H9 (cell line): ENCODE results near the gene CFAP157. TPM values are rescaled to one million over a fixed set of nuclear protein-coding genes. Genes with fewer than 3 reads are reported as not detected.

Experiments
- DNase-seq: peaks from one replicate; pipeline ENCODE4 v3.0.0-alpha.2; 2017
- H2AFZ ChIP-seq: one replicate; pipeline ENCODE4 v1.6.1; 2013; ENCODE audit warnings: mild to moderate bottlenecking, low read length, control low read depth, moderate library complexity
- H2AK5ac ChIP-seq: 2 replicates; pipeline ENCODE4 v1.6.1; 2013; ENCODE audit warnings: low read length, control low read depth, mixed read lengths; ENCODE audit not compliant: insufficient read length
- H2BK120ac ChIP-seq: one replicate; pipeline ENCODE4 v1.6.1; 2013; ENCODE audit warnings: low read depth, mild to moderate bottlenecking, low read length, control low read depth, inconsistent platforms; ENCODE audit not compliant: poor library complexity, severe bottlenecking
- H2BK12ac ChIP-seq: 2 replicates; pipeline ENCODE4 v1.6.1; 2013; ENCODE audit warnings: low read length, control low read depth, mixed read lengths, low read depth; ENCODE audit not compliant: insufficient read length
- H2BK15ac ChIP-seq: 2 replicates; pipeline ENCODE4 v1.6.1; 2013; ENCODE audit warnings: low read depth, low read length, control low read depth
- H2BK20ac ChIP-seq: one replicate; pipeline ENCODE4 v1.6.1; 2013; ENCODE audit warnings: low read depth, mild to moderate bottlenecking, low read length, control low read depth, inconsistent platforms; ENCODE audit not compliant: poor library complexity, severe bottlenecking
- H2BK5ac ChIP-seq: 2 replicates; pipeline ENCODE4 v1.6.1; 2013; ENCODE audit warnings: low read length, control low read depth, mixed read lengths; ENCODE audit not compliant: insufficient read length
- H3K14ac ChIP-seq: 2 replicates; pipeline ENCODE4 v1.6.1; 2013; ENCODE audit warnings: low read length, control low read depth; ENCODE audit not compliant: insufficient read depth
- H3K18ac ChIP-seq: 2 replicates; pipeline ENCODE4 v1.6.1; 2013; ENCODE audit warnings: low read depth, mild to moderate bottlenecking, mixed read lengths, low read length, control low read depth; ENCODE audit not compliant: insufficient read length
- H3K23ac ChIP-seq: 2 replicates; pipeline ENCODE4 v1.6.1; 2013; ENCODE audit warnings: low read length, control low read depth, mixed read lengths, low read depth; ENCODE audit not compliant: insufficient read length
- H3K23me2 ChIP-seq: 2 replicates; pipeline ENCODE4 v1.6.1; 2013; ENCODE audit warnings: low read depth, mild to moderate bottlenecking, mixed read lengths, low read length, control low read depth; ENCODE audit not compliant: insufficient read length, poor library complexity, severe bottlenecking
- H3K27ac ChIP-seq: 2 replicates; pipeline ENCODE4 v1.5.1; 2013; ENCODE audit warnings: low read length, control low read depth, mixed read lengths, low read depth; ENCODE audit not compliant: insufficient read length
- H3K27me3 ChIP-seq: 2 replicates; pipeline ENCODE4 v1.6.1; 2013; ENCODE audit warnings: low read length, control low read depth, inconsistent platforms; ENCODE audit not compliant: insufficient read depth
- H3K4ac ChIP-seq: 2 replicates; pipeline ENCODE4 v1.6.1; 2013; ENCODE audit warnings: low read depth, mild to moderate bottlenecking, control low read depth, inconsistent platforms, low read length, moderate library complexity
- H3K4me1 ChIP-seq: 2 replicates; pipeline ENCODE4 v1.6.1; 2013; ENCODE audit warnings: low read length, control low read depth, inconsistent platforms; ENCODE audit not compliant: insufficient read depth
- H3K4me2 ChIP-seq: 2 replicates; pipeline ENCODE4 v1.6.1; 2013; ENCODE audit warnings: low read length, control low read depth, mixed read lengths; ENCODE audit not compliant: insufficient read length, insufficient read depth
- H3K56ac ChIP-seq: 2 replicates; pipeline ENCODE4 v1.6.1; 2013; ENCODE audit warnings: low read depth, mild to moderate bottlenecking, mixed read lengths, low read length, control low read depth; ENCODE audit not compliant: insufficient read length
- H3K79me1 ChIP-seq: 2 replicates; pipeline ENCODE4 v1.6.1; 2013; ENCODE audit warnings: low read depth, mild to moderate bottlenecking, moderate library complexity, low read length, control low read depth, inconsistent platforms; ENCODE audit not compliant: insufficient read depth, poor library complexity, severe bottlenecking
- H3K79me2 ChIP-seq: 2 replicates; pipeline ENCODE4 v1.6.1; 2013; ENCODE audit warnings: low read length, control low read depth, inconsistent platforms; ENCODE audit not compliant: insufficient read depth
- H3K9ac ChIP-seq: 2 replicates; pipeline ENCODE4 v1.6.1; 2013; ENCODE audit warnings: low read length, control low read depth, mixed read lengths; ENCODE audit not compliant: insufficient read length; ENCODE audit errors: extremely low read depth
- H3K9me3 ChIP-seq: one replicate; pipeline ENCODE4 v1.6.1; 2013; ENCODE audit warnings: low read depth, low read length, inconsistent platforms; ENCODE audit not compliant: control insufficient read depth
- H3T11ph ChIP-seq: one replicate; pipeline ENCODE4 v1.6.1; 2013; ENCODE audit warnings: mild to moderate bottlenecking, low read length, control low read depth, inconsistent platforms
- H4K20me1 ChIP-seq: one replicate; pipeline ENCODE4 v1.6.1; 2013; ENCODE audit not compliant: control insufficient read depth, insufficient read length, insufficient read depth
- H4K5ac ChIP-seq: 2 replicates; pipeline ENCODE4 v1.6.1; 2013; ENCODE audit warnings: low read depth, mild to moderate bottlenecking, mixed read lengths, low read length, control low read depth; ENCODE audit not compliant: insufficient read length
- H4K8ac ChIP-seq: replicated peaks from 2 replicates; pipeline ENCODE4 v1.6.1; 2013; ENCODE audit warnings: low read length, control low read depth, mixed read lengths, low read depth; ENCODE audit not compliant: insufficient read length
- H4K91ac ChIP-seq: 2 replicates; pipeline ENCODE4 v1.6.1; 2013; ENCODE audit warnings: low read depth, mild to moderate bottlenecking, moderate library complexity, mixed read lengths, low read length, control low read depth; ENCODE audit not compliant: insufficient read length
- H3K27ac Mint-ChIP-seq, 3 experiments: 2 replicates in 2 of 3; 3 replicates in 1 of 3; pipeline ENCODE4 v1.8.0; 2020 to 2021; ENCODE audit warnings: mixed read lengths in 3 of 3, mild to moderate bottlenecking in 1 of 3, moderate library complexity in 1 of 3
- H3K27me3 Mint-ChIP-seq: 2 replicates; pipeline ENCODE4 v1.8.0; 2021; ENCODE audit warnings: low read depth, mild to moderate bottlenecking, moderate library complexity, mixed read lengths
- H3K36me3 Mint-ChIP-seq, 3 experiments: 2 replicates in 2 of 3; 3 replicates in 1 of 3; pipeline ENCODE4 v1.8.0; 2020 to 2021; ENCODE audit warnings: low read depth in 3 of 3, mixed read lengths in 3 of 3; ENCODE audit not compliant: insufficient read depth in 1 of 3
- H3K4me1 Mint-ChIP-seq, 2 experiments: 2 replicates each; pipeline ENCODE4 v1.8.0; 2020; ENCODE audit warnings: mixed read lengths in 2 of 2
- H3K4me3 Mint-ChIP-seq, 2 experiments: 2 replicates in 1 of 2; 3 replicates in 1 of 2; pipeline ENCODE4 v1.8.0; 2020 to 2021; ENCODE audit warnings: mild to moderate bottlenecking in 2 of 2, mixed read lengths in 2 of 2, moderate library complexity in 1 of 2
- H3K9me3 Mint-ChIP-seq, 2 experiments: 2 replicates in 1 of 2; 3 replicates in 1 of 2; pipeline ENCODE4 v1.8.0; 2020; ENCODE audit warnings: mild to moderate bottlenecking in 2 of 2, mixed read lengths in 2 of 2, moderate library complexity in 1 of 2
- WGBS: extraction: QIAGEN DNeasy Blood & Tissue Kit; methylation state at CpG from one replicate; pipeline ENCODE4 v1.1.7; 2013; ENCODE audit warnings: missing lambda C conversion rate, low lambda C conversion rate, mixed read lengths; ENCODE audit not compliant: insufficient read length; ENCODE audit errors: extremely low coverage; 5-methylcytosine and 5-hydroxymethylcytosine counted together
- total RNA-seq: library from RNA; stranded (reverse); gene quantifications from 2 replicates; pipeline ENCODE4 v1.2.1, GENCODE V29; 2021
- TF ChIP-seq, protein P1 (sequence below): fragments of 200-600 bp; sonication (generic); conservative IDR thresholded peaks from 3 replicates; pipeline ENCODE4 v1.8.0; 2021; ENCODE audit warnings: antibody characterized with exemption, mild to moderate bottlenecking

Gene CFAP157
- total RNA-seq, 1 experiment from 2014 or later, result 0.22 TPM

DNA sequence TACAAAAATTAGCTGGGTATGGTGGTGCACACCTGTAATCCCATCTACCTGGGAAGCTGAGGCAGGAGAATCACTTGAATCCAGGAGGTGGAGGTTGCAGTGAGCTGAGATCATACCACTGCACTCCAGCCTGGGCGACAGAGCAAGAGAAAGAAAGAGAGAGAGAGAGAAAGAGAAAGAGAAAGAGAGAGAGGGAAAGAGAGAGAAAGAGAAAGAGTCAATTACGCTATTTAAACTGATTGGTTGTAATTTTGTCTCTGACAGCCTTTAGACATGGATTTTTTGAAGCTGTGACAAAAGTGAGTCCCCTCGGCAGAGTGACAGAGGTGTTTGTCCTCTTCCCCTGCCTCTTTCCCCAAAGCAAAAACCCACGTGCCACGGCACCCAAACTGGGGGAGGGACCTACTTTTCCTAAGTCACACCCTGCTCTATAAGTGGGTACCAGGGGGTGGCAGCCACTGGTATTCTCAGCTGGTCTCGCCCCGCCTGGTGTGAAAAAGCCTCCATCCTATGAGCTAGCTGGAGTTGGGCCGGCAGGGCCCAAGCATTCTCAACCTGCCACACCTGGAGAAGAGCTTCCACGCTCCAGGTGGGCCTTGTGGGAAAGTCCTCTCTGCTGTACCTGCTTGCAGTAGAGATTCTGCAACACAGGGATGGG is 3.4 kb upstream of the CFAP157 start:
- Histone ChIP-seq H3T11ph (no peak overlapping the region), H3K9ac (no peak overlapping the region), H3K14ac (no peak overlapping the region), H2BK12ac (no peak overlapping the region), H3K79me1 (no peaks in the 10 kb centered on the region), H3K27me3 (no peaks in the 10 kb centered on the region), H3K56ac (no peak overlapping the region), H2BK20ac (no peak overlapping the region), H2AFZ (no peak overlapping the region), H3K23me2 (peaks cover 4% of the 10 kb centered on the region), H3K27ac (no peak overlapping the region), H3K23ac (no peak overlapping the region), H4K91ac (no peak overlapping the region), H3K4ac (no peak overlapping the region), H2BK5ac (no peak overlapping the region), H3K79me2 (no peaks in the 10 kb centered on the region), H2BK15ac (no peak overlapping the region), H4K8ac (no peak overlapping the region), H3K9me3 (no peaks in the 10 kb centered on the region), H4K20me1 (no peaks in the 10 kb centered on the region), H3K4me1 (no peaks in the 10 kb centered on the region), H2AK5ac (no peak overlapping the region), H3K18ac (no peak overlapping the region), H4K5ac (no peak overlapping the region), H2BK120ac (no peak overlapping the region), H3K4me2 (no peak overlapping the region)
- TF ChIP-seq, protein P1, sequence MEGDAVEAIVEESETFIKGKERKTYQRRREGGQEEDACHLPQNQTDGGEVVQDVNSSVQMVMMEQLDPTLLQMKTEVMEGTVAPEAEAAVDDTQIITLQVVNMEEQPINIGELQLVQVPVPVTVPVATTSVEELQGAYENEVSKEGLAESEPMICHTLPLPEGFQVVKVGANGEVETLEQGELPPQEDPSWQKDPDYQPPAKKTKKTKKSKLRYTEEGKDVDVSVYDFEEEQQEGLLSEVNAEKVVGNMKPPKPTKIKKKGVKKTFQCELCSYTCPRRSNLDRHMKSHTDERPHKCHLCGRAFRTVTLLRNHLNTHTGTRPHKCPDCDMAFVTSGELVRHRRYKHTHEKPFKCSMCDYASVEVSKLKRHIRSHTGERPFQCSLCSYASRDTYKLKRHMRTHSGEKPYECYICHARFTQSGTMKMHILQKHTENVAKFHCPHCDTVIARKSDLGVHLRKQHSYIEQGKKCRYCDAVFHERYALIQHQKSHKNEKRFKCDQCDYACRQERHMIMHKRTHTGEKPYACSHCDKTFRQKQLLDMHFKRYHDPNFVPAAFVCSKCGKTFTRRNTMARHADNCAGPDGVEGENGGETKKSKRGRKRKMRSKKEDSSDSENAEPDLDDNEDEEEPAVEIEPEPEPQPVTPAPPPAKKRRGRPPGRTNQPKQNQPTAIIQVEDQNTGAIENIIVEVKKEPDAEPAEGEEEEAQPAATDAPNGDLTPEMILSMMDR, result no peak
- no CpG with 5 or more reads among the region's 9 CpGs for WGBS
- Mint-ChIP-seq H3K27me3 (peaks cover 4% of the 10 kb centered on the region), H3K36me3 (no peaks in the 10 kb centered on the region), H3K4me3 (no peak overlapping the region), H3K9me3 (no peaks in the 10 kb centered on the region), H3K4me1 (peaks cover 4 to 24% of the 10 kb centered on the region in 2 experiments), H3K27ac (no peak overlapping the region; a peak in 1 of 7 replicates)
- DNase-seq, result no peak
